ENCODE data around the gene MFSD2B. TPM values are rescaled to one million over a fixed set of nuclear protein-coding genes. Genes with fewer than 3 reads are reported as not detected.
A peak's percentile ranks its signal among the peaks of the same experiment; 100 is the strongest.

Gene MFSD2B
- total RNA-seq, 1 experiment from 2014 or later, result 0.39 TPM

- POLR2A ChIA-PET, result interaction anchor here (0.6 kb wide), 1 partner anchor 93 kb away, joined by 4 read pairs; no protein-coding TSS in a partner anchor
- Histone ChIP-seq H3K9me3 (ENCODE audit: control insufficient read depth in 1 of 2, insufficient read depth in 1 of 2, low read depth in 1 of 2, low read length in 2 of 2) (no peaks in the 10 kb centered on the region), H4K20me1 (ENCODE audit: insufficient read depth) (no peaks in the 10 kb centered on the region), H3K27me3 (ENCODE audit: insufficient read depth, low read length) (no peaks in the 10 kb centered on the region), H3K79me2 (ENCODE audit: insufficient read depth, low read length) (peaks cover 32% of the 10 kb centered on the region), H3K36me3 (ENCODE audit: control insufficient read depth in 1 of 2, insufficient read depth in 2 of 2, low read length in 2 of 2) (no peaks in the 10 kb centered on the region), H2AFZ (ENCODE audit: low read depth, low read length, poor library complexity, severe bottlenecking) (no peak overlapping the region), H3K9ac (ENCODE audit: low read length) (peak overlapping the region; percentile 76), H3K9me2 (ENCODE audit: insufficient read depth) (no peaks in the 10 kb centered on the region), H3K4me1 (ENCODE audit: control insufficient read depth in 1 of 2, insufficient read depth in 2 of 2, low read length in 2 of 2) (peaks cover 13 to 30% of the 10 kb centered on the region in 2 experiments), H3K27ac (ENCODE audit: low read depth, low read length) (no peak overlapping the region), H3K4me2 (ENCODE audit: low read length) (peak overlapping the region; percentile 90), H3K4me3 (replicated peaks in 1 of 2; ENCODE audit: low read depth in 1 of 2, low read length in 2 of 2) (peak overlapping the region; percentile 86 to 93)
- intact Hi-C loops (cut with micrococcal nuclease), result no loop called here
- CTCF ChIA-PET, result no interaction called here
- RAD21 ChIA-PET (ENCODE audit: low non-redundant PET in 1 of 2, low total read pairs in 2 of 2, uncharacterized antibody in 2 of 2, unreplicated experiment in 2 of 2), result no interaction called here
- no peak for ATAC-seq
- no TSS peak for BruUV-seq (replicated peaks)
- no peak for DNase-seq (ENCODE audit: low read depth, low spot score)
- no peak for TF ChIP-seq YY1 (IDR thresholded peaks at IDR 0.05; ENCODE audit: extremely low read depth, insufficient replicate concordance, low read depth, low read length)
- no peak for TF ChIP-seq CTCF (IDR thresholded peaks at IDR 0.05 in 2 of 3, conservative IDR thresholded peaks at IDR 0.05 in 1 of 3; ENCODE audit: borderline replicate concordance in 1 of 3, insufficient read depth in 1 of 3, low read depth in 2 of 3, low read length in 2 of 3)
- no peak for TF ChIP-seq EGR1 (IDR thresholded peaks at IDR 0.05; ENCODE audit: low read depth)
- TF ChIP-seq RAD21 (IDR thresholded peaks at IDR 0.05; ENCODE audit: low read depth), result no peak
- no peak for TF ChIP-seq SP1 (IDR thresholded peaks at IDR 0.05; ENCODE audit: low read depth)
- TF ChIP-seq REST (IDR thresholded peaks at IDR 0.05; ENCODE audit: low read depth), result no peak
- TF ChIP-seq, protein P1, sequence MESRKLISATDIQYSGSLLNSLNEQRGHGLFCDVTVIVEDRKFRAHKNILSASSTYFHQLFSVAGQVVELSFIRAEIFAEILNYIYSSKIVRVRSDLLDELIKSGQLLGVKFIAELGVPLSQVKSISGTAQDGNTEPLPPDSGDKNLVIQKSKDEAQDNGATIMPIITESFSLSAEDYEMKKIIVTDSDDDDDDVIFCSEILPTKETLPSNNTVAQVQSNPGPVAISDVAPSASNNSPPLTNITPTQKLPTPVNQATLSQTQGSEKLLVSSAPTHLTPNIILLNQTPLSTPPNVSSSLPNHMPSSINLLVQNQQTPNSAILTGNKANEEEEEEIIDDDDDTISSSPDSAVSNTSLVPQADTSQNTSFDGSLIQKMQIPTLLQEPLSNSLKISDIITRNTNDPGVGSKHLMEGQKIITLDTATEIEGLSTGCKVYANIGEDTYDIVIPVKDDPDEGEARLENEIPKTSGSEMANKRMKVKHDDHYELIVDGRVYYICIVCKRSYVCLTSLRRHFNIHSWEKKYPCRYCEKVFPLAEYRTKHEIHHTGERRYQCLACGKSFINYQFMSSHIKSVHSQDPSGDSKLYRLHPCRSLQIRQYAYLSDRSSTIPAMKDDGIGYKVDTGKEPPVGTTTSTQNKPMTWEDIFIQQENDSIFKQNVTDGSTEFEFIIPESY (IDR thresholded peaks at IDR 0.05; ENCODE audit: extremely low read depth, insufficient replicate concordance, low read length), result no peak
- no peak for TF ChIP-seq FOSL1 (IDR thresholded peaks at IDR 0.05; ENCODE audit: low read depth)
- TF ChIP-seq CEBPB (IDR thresholded peaks at IDR 0.05; ENCODE audit: low read depth), result no peak
- TF ChIP-seq ELF1 (IDR thresholded peaks at IDR 0.05; ENCODE audit: borderline replicate concordance, low read depth), result no peak
These were observed 35.9 kb downstream of the MFSD2B start for GRCh38 chr2:24045511-24046508.

All from HCT116 (cell line).